ENCODE results near the gene RALGAPA1. TPM values are rescaled to one million over a fixed set of nuclear protein-coding genes. Genes with fewer than 3 reads are reported as not detected.
"Not testable (repeated sequence)": the region's sequence is repeated elsewhere in the genome, so short reads cannot be mapped to it uniquely, and the experiment has no call there.

Gene RALGAPA1
- total RNA-seq, 2 donors from 2014 or later = 65.5 to 66.6 TPM

GRCh38 chr14:35853225-35853624 lies 44.1 kb upstream of the RALGAPA1 start:
- WGBS = 96% methylated on average over 2 of the region's 2 CpGs
- Histone ChIP-seq H3K4me3 (no peak overlapping the region), H3K36me3 (no peaks in the 10 kb centered on the region), H3K9me3 (no peaks in the 10 kb centered on the region), H3K4me1 (replicated peaks) (no peaks in the 10 kb centered on the region), H3K27me3 (replicated peaks; ENCODE audit: insufficient read depth) (no peaks in the 10 kb centered on the region), H3K27ac (no peak overlapping the region)
- intact Hi-C loops (cut with DNase I) = no loop called here
- TF ChIP-seq POLR2AphosphoS5 (IDR thresholded peaks at IDR 0.05) (no peak), POLR2A (IDR thresholded peaks at IDR 0.05) (no peak), CTCF (IDR thresholded peaks at IDR 0.05) (no peak)
- DNase-seq (ENCODE audit: low spot score) = no peak

GRCh38 chr14:35851823-35852222 lies 42.7 kb upstream of the RALGAPA1 start:
- DNase-seq (ENCODE audit: low spot score) = no peak
- intact Hi-C loops (cut with DNase I) = no loop called here
- TF ChIP-seq POLR2A (IDR thresholded peaks at IDR 0.05) (no peak), POLR2AphosphoS5 (IDR thresholded peaks at IDR 0.05) (no peak), CTCF (IDR thresholded peaks at IDR 0.05) (no peak)
- H3K4me3 ChIP-seq = no peak overlapping the region
- no peak overlapping the region for H3K27ac ChIP-seq
- over 99% methylated on average over 3 of the region's 3 CpGs for WGBS
- H3K4me1 ChIP-seq (replicated peaks) = no peaks in the 10 kb centered on the region
- H3K9me3 ChIP-seq = no peaks in the 10 kb centered on the region
- no peaks in the 10 kb centered on the region for H3K36me3 ChIP-seq
- H3K27me3 ChIP-seq (replicated peaks; ENCODE audit: insufficient read depth) = no peaks in the 10 kb centered on the region

- Histone ChIP-seq H3K36me3 (no peaks in the 10 kb centered on the region), H3K27ac (no peak overlapping the region), H3K27me3 (replicated peaks; ENCODE audit: insufficient read depth) (no peaks in the 10 kb centered on the region), H3K4me3 (no peak overlapping the region), H3K9me3 (no peaks in the 10 kb centered on the region), H3K4me1 (replicated peaks) (no peaks in the 10 kb centered on the region)
- intact Hi-C loops (cut with DNase I) = no loop called here
- TF ChIP-seq CTCF (IDR thresholded peaks at IDR 0.05) (no peak), POLR2AphosphoS5 (IDR thresholded peaks at IDR 0.05) (no peak), POLR2A (IDR thresholded peaks at IDR 0.05) (no peak)
- no peak for DNase-seq (ENCODE audit: low spot score)
- 86% methylated on average over 1 of the region's 1 CpG for WGBS
These were observed 40.0 kb upstream of the RALGAPA1 start for GRCh38 chr14:35849122-35849521.

GRCh38 chr14:35847636-35848035 lies 38.5 kb upstream of the RALGAPA1 start:
- TF ChIP-seq POLR2A (IDR thresholded peaks at IDR 0.05) = no peak
- no peak for TF ChIP-seq CTCF (IDR thresholded peaks at IDR 0.05)
- no peak for TF ChIP-seq POLR2AphosphoS5 (IDR thresholded peaks at IDR 0.05)
- no peak overlapping the region for H3K27ac ChIP-seq
- DNase-seq (ENCODE audit: low spot score) = no peak
- H3K4me3 ChIP-seq = no peak overlapping the region
- H3K4me1 ChIP-seq (replicated peaks) = no peaks in the 10 kb centered on the region
- H3K27me3 ChIP-seq (replicated peaks; ENCODE audit: insufficient read depth) = no peaks in the 10 kb centered on the region
- H3K36me3 ChIP-seq = no peaks in the 10 kb centered on the region
- no peaks in the 10 kb centered on the region for H3K9me3 ChIP-seq
- 94% methylated on average over 2 of the region's 2 CpGs for WGBS
- intact Hi-C loops (cut with DNase I) = no loop called here

GRCh38 chr14:35844494-35844893 lies 35.4 kb upstream of the RALGAPA1 start:
- Histone ChIP-seq H3K9me3 (no peaks in the 10 kb centered on the region), H3K4me3 (no peak overlapping the region), H3K36me3 (no peaks in the 10 kb centered on the region), H3K27me3 (replicated peaks; ENCODE audit: insufficient read depth) (no peaks in the 10 kb centered on the region), H3K4me1 (replicated peaks) (no peaks in the 10 kb centered on the region), H3K27ac (no peak overlapping the region)
- TF ChIP-seq POLR2A (IDR thresholded peaks at IDR 0.05) (no peak), POLR2AphosphoS5 (IDR thresholded peaks at IDR 0.05) (no peak), CTCF (IDR thresholded peaks at IDR 0.05) (no peak)
- no peak for DNase-seq (ENCODE audit: low spot score)
- intact Hi-C loops (cut with DNase I) = no loop called here
- WGBS = 95% methylated on average over 8 of the region's 8 CpGs

GRCh38 chr14:35842245-35842644 lies 33.1 kb upstream of the RALGAPA1 start:
- H3K4me1 ChIP-seq (replicated peaks); DNase-seq (ENCODE audit: low spot score); H3K27me3 ChIP-seq (replicated peaks; ENCODE audit: insufficient read depth); H3K36me3 ChIP-seq; H3K27ac ChIP-seq; H3K9me3 ChIP-seq; intact Hi-C loops (cut with DNase I); H3K4me3 ChIP-seq: not testable (repeated sequence)
- 98% methylated on average over 2 of the region's 2 CpGs for WGBS

- intact Hi-C loops (cut with DNase I); H3K4me1 ChIP-seq (replicated peaks); H3K4me3 ChIP-seq; H3K9me3 ChIP-seq; DNase-seq (ENCODE audit: low spot score); H3K27ac ChIP-seq; H3K27me3 ChIP-seq (replicated peaks; ENCODE audit: insufficient read depth); H3K36me3 ChIP-seq: not testable (repeated sequence)
- WGBS = 100% methylated on average over 2 of the region's 2 CpGs
These were observed 32.6 kb upstream of the RALGAPA1 start for GRCh38 chr14:35841704-35842103.

Data from prostate gland (tissue), 2 donors.